Activated CD8-positive, alpha-beta T cell treated with anti-CD3 and anti-CD28 coated beads, Interleukin-2, amount 10 ng/mL, durations not matched to agents 7 days and 5 days (primary cell): ENCODE data around the gene PRKCZ. TPM values are rescaled to one million over a fixed set of nuclear protein-coding genes. Genes with fewer than 3 reads are reported as not detected.

Experiments
- ATAC-seq: fragments of 150-1000 bp; cut with Tn5 transposase; one replicate; pipeline ENCODE4 v1.10.0; 2021; ENCODE audit warnings: moderate library complexity
- CTCF ChIA-PET: fragments of 350-600 bp; sonication (Branson Sonifier 250); formaldehyde crosslinking; loops from one replicate; lab custom pipeline; 2021; ENCODE audit warnings: antibody characterized with exemption; lab: Charles Lee
- POLR2A ChIA-PET: fragments of 350-600 bp; sonication (Branson Sonifier 250); formaldehyde crosslinking; loops from one replicate; lab custom pipeline; 2021; ENCODE audit warnings: antibody characterized with exemption; lab: Charles Lee
- DNase-seq: peaks from one replicate; pipeline ENCODE4 v3.0.0-alpha.2; 2020
- H3K27ac Mint-ChIP-seq: one replicate; pipeline ENCODE4 v1.8.0; 2021; ENCODE audit warnings: mild to moderate bottlenecking, mixed read lengths
- H3K27me3 Mint-ChIP-seq: one replicate; pipeline ENCODE4 v1.8.0; 2021; ENCODE audit warnings: low read depth, mixed read lengths
- H3K36me3 Mint-ChIP-seq: one replicate; pipeline ENCODE4 v1.8.0; 2021; ENCODE audit warnings: low read depth, mixed read lengths
- H3K4me1 Mint-ChIP-seq: one replicate; pipeline ENCODE4 v1.8.0; 2021; ENCODE audit warnings: low read depth, mixed read lengths
- H3K4me3 Mint-ChIP-seq: one replicate; pipeline ENCODE4 v1.8.0; 2021; ENCODE audit warnings: mild to moderate bottlenecking, mixed read lengths
- H3K9me3 Mint-ChIP-seq: one replicate; pipeline ENCODE4 v1.8.0; 2022; ENCODE audit warnings: mixed read lengths; ENCODE audit not compliant: insufficient read depth
- total RNA-seq, 2 experiments: library from RNA; stranded (reverse); gene quantifications; one replicate each; pipeline ENCODE4 v1.2.3, GENCODE V29; 2021

The PRKCZ gene
- total RNA-seq, 2 experiments from 2014 or later = 11.4 to 12.9 TPM

- Mint-ChIP-seq H3K36me3 (no peaks in the 10 kb centered on the region), H3K4me3 (no peak overlapping the region), H3K27me3 (no peaks in the 10 kb centered on the region), H3K9me3 (no peaks in the 10 kb centered on the region), H3K27ac (no peak overlapping the region), H3K4me1 (peaks cover 3% of the 10 kb centered on the region)
- DNase-seq (no peak), ATAC-seq (no peak)
- ChIA-PET CTCF (interaction anchor here (1.1 kb wide), 1 partner anchor 10 kb away, joined by 4 read pairs; the partner anchor contains the start of gene FAAP20), POLR2A (no interaction called here)
Observed at GRCh38 chr1:2184531-2184930, 134.3 kb downstream of the PRKCZ start.

- POLR2A ChIA-PET = no interaction called here
- Mint-ChIP-seq H3K9me3 (no peaks in the 10 kb centered on the region), H3K4me3 (no peak overlapping the region), H3K4me1 (peaks cover 4% of the 10 kb centered on the region), H3K36me3 (no peaks in the 10 kb centered on the region), H3K27ac (no peak overlapping the region), H3K27me3 (no peaks in the 10 kb centered on the region)
- CTCF ChIA-PET = no interaction called here
- DNase-seq (no peak), ATAC-seq (no peak)
Observed at GRCh38 chr1:2184934-2185333, 134.7 kb downstream of the PRKCZ start.

GRCh38 chr1:2185880-2186855 is 136.0 kb downstream of the PRKCZ start:
- POLR2A ChIA-PET = no interaction called here
- H3K9me3 Mint-ChIP-seq = no peaks in the 10 kb centered on the region
- DNase-seq (no peak), ATAC-seq (no peak)
- H3K4me3 Mint-ChIP-seq = no peak overlapping the region
- CTCF ChIA-PET = no interaction called here
- H3K36me3 Mint-ChIP-seq = peaks cover 2% of the 10 kb centered on the region
- H3K27me3 Mint-ChIP-seq = no peaks in the 10 kb centered on the region
- no peak overlapping the region for H3K27ac Mint-ChIP-seq
- peaks cover 13% of the 10 kb centered on the region for H3K4me1 Mint-ChIP-seq

GRCh38 chr1:2186901-2187300 is 136.7 kb downstream of the PRKCZ start:
- no peak for ATAC-seq
- ChIA-PET CTCF (no interaction called here), POLR2A (no interaction called here)
- Mint-ChIP-seq H3K27me3 (no peaks in the 10 kb centered on the region), H3K4me1 (peaks cover 16% of the 10 kb centered on the region), H3K4me3 (no peak overlapping the region), H3K27ac (no peak overlapping the region), H3K9me3 (no peaks in the 10 kb centered on the region), H3K36me3 (peaks cover 5% of the 10 kb centered on the region)
- DNase-seq = no peak

GRCh38 chr1:2187619-2188018 is 137.4 kb downstream of the PRKCZ start:
- H3K27ac Mint-ChIP-seq = no peak overlapping the region
- H3K4me1 Mint-ChIP-seq = peaks cover 16% of the 10 kb centered on the region
- no peaks in the 10 kb centered on the region for H3K9me3 Mint-ChIP-seq
- POLR2A ChIA-PET = no interaction called here
- H3K27me3 Mint-ChIP-seq = no peaks in the 10 kb centered on the region
- ATAC-seq = no peak
- H3K4me3 Mint-ChIP-seq = no peak overlapping the region
- H3K36me3 Mint-ChIP-seq = peaks cover 5% of the 10 kb centered on the region
- CTCF ChIA-PET = no interaction called here
- DNase-seq = no peak

GRCh38 chr1:2188336-2188735 is 138.1 kb downstream of the PRKCZ start:
- peaks cover 20% of the 10 kb centered on the region for H3K4me1 Mint-ChIP-seq
- no peak for DNase-seq
- POLR2A ChIA-PET = interaction anchor here (1.0 kb wide), 1 partner anchor 204 kb away, joined by 4 read pairs; the partner anchor contains the start of genes MORN1 and RER1
- no peaks in the 10 kb centered on the region for H3K27me3 Mint-ChIP-seq
- H3K27ac Mint-ChIP-seq = peak overlapping the region; percentile 34
- no peak overlapping the region for H3K4me3 Mint-ChIP-seq
- H3K36me3 Mint-ChIP-seq = peaks cover 8% of the 10 kb centered on the region
- no peaks in the 10 kb centered on the region for H3K9me3 Mint-ChIP-seq
- no peak for ATAC-seq
- CTCF ChIA-PET = interaction anchor here (1.8 to 2.3 kb wide), 2 partner anchors 14 to 193 kb away, joined by 11 to 12 read pairs; no protein-coding TSS in a partner anchor

- Mint-ChIP-seq H3K36me3 (peaks cover 8% of the 10 kb centered on the region), H3K4me3 (peak overlapping the region; percentile 79), H3K9me3 (no peaks in the 10 kb centered on the region), H3K4me1 (peaks cover 23% of the 10 kb centered on the region), H3K27me3 (no peaks in the 10 kb centered on the region), H3K27ac (peak overlapping the region; percentile 94)
- ChIA-PET POLR2A (interaction anchor here (0.7 to 1.5 kb wide), 6 partner anchors 10 to 223 kb away, joined by 3 to 5 read pairs (median 4); partner anchors contain the start of genes MORN1, PEX10 and RER1), CTCF (interaction anchor here (1.3 to 2.3 kb wide), 3 partner anchors 15 to 191 kb away, joined by 3 to 12 read pairs (median 11); no protein-coding TSS in a partner anchor)
- ATAC-seq = peak; percentile 95
- DNase-seq = peak; percentile 94
Observed at GRCh38 chr1:2189459-2190425, 139.5 kb downstream of the PRKCZ start.

GRCh38 chr1:2190491-2190976 is 140.3 kb downstream of the PRKCZ start:
- DNase-seq (no peak), ATAC-seq (no peak)
- ChIA-PET POLR2A (interaction anchor here (0.9 to 1.5 kb wide), 3 partner anchors 9 to 204 kb away, joined by 3 to 5 read pairs (median 4); no protein-coding TSS in a partner anchor), CTCF (interaction anchor here (1.8 to 2.3 kb wide), 3 partner anchors 16 to 191 kb away, joined by 8 to 12 read pairs (median 11); no protein-coding TSS in a partner anchor)
- peak overlapping the region; percentile 39 for H3K27ac Mint-ChIP-seq
- peak overlapping the region; percentile 42 for H3K4me3 Mint-ChIP-seq
- H3K9me3 Mint-ChIP-seq = no peaks in the 10 kb centered on the region
- H3K4me1 Mint-ChIP-seq = peaks cover 27% of the 10 kb centered on the region
- H3K27me3 Mint-ChIP-seq = no peaks in the 10 kb centered on the region
- H3K36me3 Mint-ChIP-seq = peaks cover 8% of the 10 kb centered on the region

GRCh38 chr1:2192031-2192995 is 142.1 kb downstream of the PRKCZ start:
- H3K36me3 Mint-ChIP-seq = peaks cover 8% of the 10 kb centered on the region
- CTCF ChIA-PET = interaction anchor here (0.7 to 2.3 kb wide), 4 partner anchors 17 to 817 kb away, joined by 3 to 8 read pairs (median 3); no protein-coding TSS in a partner anchor
- POLR2A ChIA-PET = interaction anchor here (1.0 to 1.2 kb wide), 3 partner anchors 199 to 340 kb away, joined by 3 to 4 read pairs (median 3); partner anchors contain the start of genes MORN1 and RER1

More at GRCh38 chr1:2192031-2192995, 142.1 kb downstream of the PRKCZ start:
- H3K27ac Mint-ChIP-seq = no peak overlapping the region
- peaks cover 30% of the 10 kb centered on the region for H3K4me1 Mint-ChIP-seq
- ATAC-seq = no peak
- H3K27me3 Mint-ChIP-seq = no peaks in the 10 kb centered on the region
- no peaks in the 10 kb centered on the region for H3K9me3 Mint-ChIP-seq
- H3K4me3 Mint-ChIP-seq = peak overlapping the region; percentile 18
- DNase-seq = no peak
